Neural cell (in vitro differentiated cells): ENCODE results near the gene C4orf36.

Source experiments
- EP300 ChIP-seq: fragments of 450-650 bp; conservative IDR thresholded peaks from 2 replicates; pipeline ENCODE4 v1.6.1; 2014; ENCODE audit warnings: antibody characterized with exemption, mild to moderate bottlenecking, moderate library complexity; ENCODE audit not compliant: poor library complexity, severe bottlenecking
- POLR2AphosphoS5 ChIP-seq: IDR thresholded peaks from 2 replicates; pipeline ENCODE4 v1.6.1; 2012
- TF ChIP-seq, protein P1 (sequence below): fragments of 450-650 bp; IDR thresholded peaks from 2 replicates; pipeline ENCODE4 v1.5.1; 2014; ENCODE audit warnings: antibody characterized with exemption, mild to moderate bottlenecking, moderate library complexity; ENCODE audit not compliant: poor library complexity, severe bottlenecking
- TF ChIP-seq, protein P2 (sequence below): IDR thresholded peaks from 2 replicates; pipeline ENCODE4 v1.6.1; 2012; ENCODE audit warnings: borderline replicate concordance

DNA sequence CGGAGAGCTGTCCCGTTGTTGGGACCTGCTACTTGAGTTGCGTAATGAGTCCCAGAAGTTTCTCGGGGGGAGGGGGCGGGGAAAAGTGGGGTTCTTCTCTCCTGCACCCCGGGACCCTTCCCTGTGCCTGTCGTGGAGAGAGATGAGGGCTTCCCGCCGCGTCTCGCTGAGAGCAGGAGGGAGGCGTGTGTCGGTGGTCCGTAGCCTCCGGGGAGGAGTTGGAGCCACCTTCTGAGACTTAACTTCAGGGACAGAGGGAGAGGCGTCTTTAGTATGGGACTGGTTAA, 43.3 kb upstream of the C4orf36 start:
- TF ChIP-seq, protein P1, sequence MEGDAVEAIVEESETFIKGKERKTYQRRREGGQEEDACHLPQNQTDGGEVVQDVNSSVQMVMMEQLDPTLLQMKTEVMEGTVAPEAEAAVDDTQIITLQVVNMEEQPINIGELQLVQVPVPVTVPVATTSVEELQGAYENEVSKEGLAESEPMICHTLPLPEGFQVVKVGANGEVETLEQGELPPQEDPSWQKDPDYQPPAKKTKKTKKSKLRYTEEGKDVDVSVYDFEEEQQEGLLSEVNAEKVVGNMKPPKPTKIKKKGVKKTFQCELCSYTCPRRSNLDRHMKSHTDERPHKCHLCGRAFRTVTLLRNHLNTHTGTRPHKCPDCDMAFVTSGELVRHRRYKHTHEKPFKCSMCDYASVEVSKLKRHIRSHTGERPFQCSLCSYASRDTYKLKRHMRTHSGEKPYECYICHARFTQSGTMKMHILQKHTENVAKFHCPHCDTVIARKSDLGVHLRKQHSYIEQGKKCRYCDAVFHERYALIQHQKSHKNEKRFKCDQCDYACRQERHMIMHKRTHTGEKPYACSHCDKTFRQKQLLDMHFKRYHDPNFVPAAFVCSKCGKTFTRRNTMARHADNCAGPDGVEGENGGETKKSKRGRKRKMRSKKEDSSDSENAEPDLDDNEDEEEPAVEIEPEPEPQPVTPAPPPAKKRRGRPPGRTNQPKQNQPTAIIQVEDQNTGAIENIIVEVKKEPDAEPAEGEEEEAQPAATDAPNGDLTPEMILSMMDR: no peak
- TF ChIP-seq EP300 (no peak), POLR2AphosphoS5 (no peak)
- TF ChIP-seq, protein P2, sequence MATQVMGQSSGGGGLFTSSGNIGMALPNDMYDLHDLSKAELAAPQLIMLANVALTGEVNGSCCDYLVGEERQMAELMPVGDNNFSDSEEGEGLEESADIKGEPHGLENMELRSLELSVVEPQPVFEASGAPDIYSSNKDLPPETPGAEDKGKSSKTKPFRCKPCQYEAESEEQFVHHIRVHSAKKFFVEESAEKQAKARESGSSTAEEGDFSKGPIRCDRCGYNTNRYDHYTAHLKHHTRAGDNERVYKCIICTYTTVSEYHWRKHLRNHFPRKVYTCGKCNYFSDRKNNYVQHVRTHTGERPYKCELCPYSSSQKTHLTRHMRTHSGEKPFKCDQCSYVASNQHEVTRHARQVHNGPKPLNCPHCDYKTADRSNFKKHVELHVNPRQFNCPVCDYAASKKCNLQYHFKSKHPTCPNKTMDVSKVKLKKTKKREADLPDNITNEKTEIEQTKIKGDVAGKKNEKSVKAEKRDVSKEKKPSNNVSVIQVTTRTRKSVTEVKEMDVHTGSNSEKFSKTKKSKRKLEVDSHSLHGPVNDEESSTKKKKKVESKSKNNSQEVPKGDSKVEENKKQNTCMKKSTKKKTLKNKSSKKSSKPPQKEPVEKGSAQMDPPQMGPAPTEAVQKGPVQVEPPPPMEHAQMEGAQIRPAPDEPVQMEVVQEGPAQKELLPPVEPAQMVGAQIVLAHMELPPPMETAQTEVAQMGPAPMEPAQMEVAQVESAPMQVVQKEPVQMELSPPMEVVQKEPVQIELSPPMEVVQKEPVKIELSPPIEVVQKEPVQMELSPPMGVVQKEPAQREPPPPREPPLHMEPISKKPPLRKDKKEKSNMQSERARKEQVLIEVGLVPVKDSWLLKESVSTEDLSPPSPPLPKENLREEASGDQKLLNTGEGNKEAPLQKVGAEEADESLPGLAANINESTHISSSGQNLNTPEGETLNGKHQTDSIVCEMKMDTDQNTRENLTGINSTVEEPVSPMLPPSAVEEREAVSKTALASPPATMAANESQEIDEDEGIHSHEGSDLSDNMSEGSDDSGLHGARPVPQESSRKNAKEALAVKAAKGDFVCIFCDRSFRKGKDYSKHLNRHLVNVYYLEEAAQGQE: no peak
